H9 (cell line): ENCODE results near the gene GOLGA8T. TPM values are rescaled to one million over a fixed set of nuclear protein-coding genes. Genes with fewer than 3 reads are reported as not detected.

ENCODE experiments used
- total RNA-seq: library from RNA; stranded (reverse); gene quantifications from 2 replicates; pipeline ENCODE4 v1.2.1, GENCODE V29; 2021

Gene GOLGA8T
- total RNA-seq, 1 experiment from 2014 or later = not detected

Other genes starting within 250 kb of the GOLGA8T start
- not detected in 2 replicates for gene GOLGA8J, start 52.1 kb upstream of the GOLGA8T start, total RNA-seq